Thymus (tissue), 14 donors: Measurements from ENCODE around the gene ANO6. TPM values are rescaled to one million over a fixed set of nuclear protein-coding genes. Genes with fewer than 3 reads are reported as not detected.
"Not testable (repeated sequence)": the region's sequence is repeated elsewhere in the genome, so short reads cannot be mapped to it uniquely, and the experiment has no call there.

ENCODE experiments used
- DNase-seq, 9 donors: peaks; one replicate each; pipeline ENCODE4 v3.0.0-alpha.2; 2013; ENCODE audit warnings: low spot score in 9 of 9, low read depth in 6 of 9, missing footprints in 1 of 9
- H3K27ac ChIP-seq, 2 donors: one replicate each; pipeline ENCODE4 v1.5.1; 2013; ENCODE audit warnings: control low read depth in 1 of 2, low read depth in 1 of 2, low read length in 1 of 2, mild to moderate bottlenecking in 1 of 2, moderate library complexity in 1 of 2
- H3K27me3 ChIP-seq, 2 donors: one replicate each; pipeline ENCODE4 v1.5.1; 2013; ENCODE audit warnings: low read length in 1 of 2; ENCODE audit not compliant: control insufficient read depth in 2 of 2, insufficient read depth in 1 of 2
- H3K36me3 ChIP-seq, 2 donors: one replicate each; pipeline ENCODE4 v1.5.1; 2013; ENCODE audit warnings: low read length in 1 of 2, mild to moderate bottlenecking in 1 of 2, moderate library complexity in 1 of 2; ENCODE audit not compliant: control insufficient read depth in 2 of 2, insufficient read depth in 2 of 2
- H3K4me1 ChIP-seq, 2 donors: one replicate each; pipeline ENCODE4 v1.5.1; 2013; ENCODE audit warnings: low read length in 2 of 2; ENCODE audit not compliant: control insufficient read depth in 2 of 2, insufficient read depth in 2 of 2
- H3K4me3 ChIP-seq, 2 donors: one replicate each; pipeline ENCODE4 v1.5.1; 2013; ENCODE audit warnings: low read length in 2 of 2, control low read depth in 1 of 2, mild to moderate bottlenecking in 1 of 2
- H3K9me3 ChIP-seq, 2 donors: one replicate each; pipeline ENCODE4 v1.5.1; 2013; ENCODE audit warnings: low read length in 1 of 2, mild to moderate bottlenecking in 1 of 2; ENCODE audit not compliant: control insufficient read depth in 2 of 2, insufficient read depth in 1 of 2
- WGBS: extraction: QIAGEN DNeasy Blood & Tissue Kit; methylation state at CpG from one replicate; pipeline ENCODE4 v1.1.7; 2013; 5-methylcytosine and 5-hydroxymethylcytosine counted together
- long read RNA-seq, 10 donors: transcript quantifications; one replicate each; lab custom pipeline, GENCODE V29; 2026
- polyA plus RNA-seq: library from polyadenylated mRNA; stranded (reverse); fragments of 200-250 nt; gene quantifications from one replicate; pipeline ENCODE4 v1.2.3, GENCODE V29; 2013
- total RNA-seq: library from RNA; stranded (reverse); fragments of 120-200 nt; gene quantifications from one replicate; pipeline ENCODE4 v1.2.4, GENCODE V29; 2013
- donor health status: healthy.

The ANO6 gene, protein sequence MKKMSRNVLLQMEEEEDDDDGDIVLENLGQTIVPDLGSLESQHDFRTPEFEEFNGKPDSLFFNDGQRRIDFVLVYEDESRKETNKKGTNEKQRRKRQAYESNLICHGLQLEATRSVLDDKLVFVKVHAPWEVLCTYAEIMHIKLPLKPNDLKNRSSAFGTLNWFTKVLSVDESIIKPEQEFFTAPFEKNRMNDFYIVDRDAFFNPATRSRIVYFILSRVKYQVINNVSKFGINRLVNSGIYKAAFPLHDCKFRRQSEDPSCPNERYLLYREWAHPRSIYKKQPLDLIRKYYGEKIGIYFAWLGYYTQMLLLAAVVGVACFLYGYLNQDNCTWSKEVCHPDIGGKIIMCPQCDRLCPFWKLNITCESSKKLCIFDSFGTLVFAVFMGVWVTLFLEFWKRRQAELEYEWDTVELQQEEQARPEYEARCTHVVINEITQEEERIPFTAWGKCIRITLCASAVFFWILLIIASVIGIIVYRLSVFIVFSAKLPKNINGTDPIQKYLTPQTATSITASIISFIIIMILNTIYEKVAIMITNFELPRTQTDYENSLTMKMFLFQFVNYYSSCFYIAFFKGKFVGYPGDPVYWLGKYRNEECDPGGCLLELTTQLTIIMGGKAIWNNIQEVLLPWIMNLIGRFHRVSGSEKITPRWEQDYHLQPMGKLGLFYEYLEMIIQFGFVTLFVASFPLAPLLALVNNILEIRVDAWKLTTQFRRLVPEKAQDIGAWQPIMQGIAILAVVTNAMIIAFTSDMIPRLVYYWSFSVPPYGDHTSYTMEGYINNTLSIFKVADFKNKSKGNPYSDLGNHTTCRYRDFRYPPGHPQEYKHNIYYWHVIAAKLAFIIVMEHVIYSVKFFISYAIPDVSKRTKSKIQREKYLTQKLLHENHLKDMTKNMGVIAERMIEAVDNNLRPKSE
- total RNA-seq (33.1 TPM), polyA plus RNA-seq (11.6 TPM)
- long read RNA-seq, donor 1, full-length matches to known transcripts, result 2 of 2 reads
- long read RNA-seq, donor 1, partial matches to known transcripts, result 0 of 2 reads
- long read RNA-seq, donor 1, other reads (novel, unspliced or antisense), result 0 of 2 reads
- long read RNA-seq, donor 2, result 0 reads
- long read RNA-seq, donor 3, full-length matches to known transcripts, result 5 of 5 reads
- long read RNA-seq, donor 3, partial matches to known transcripts, result 0 of 5 reads
- long read RNA-seq, donor 3, other reads (novel, unspliced or antisense), result 0 of 5 reads
- long read RNA-seq, donor 4, full-length matches to known transcripts, result 4 of 4 reads
- long read RNA-seq, donor 4, partial matches to known transcripts, result 0 of 4 reads
- long read RNA-seq, donor 4, other reads (novel, unspliced or antisense), result 0 of 4 reads
- long read RNA-seq, donor 5, full-length matches to known transcripts, result 4 of 4 reads
- long read RNA-seq, donor 5, partial matches to known transcripts, result 0 of 4 reads
- long read RNA-seq, donor 5, other reads (novel, unspliced or antisense), result 0 of 4 reads
- long read RNA-seq, donor 6, result 0 reads
- long read RNA-seq, donor 7, full-length matches to known transcripts, result 4 of 4 reads
- long read RNA-seq, donor 7, partial matches to known transcripts, result 0 of 4 reads
- long read RNA-seq, donor 7, other reads (novel, unspliced or antisense), result 0 of 4 reads
- long read RNA-seq, donor 8, full-length matches to known transcripts, result 2 of 2 reads
- long read RNA-seq, donor 8, partial matches to known transcripts, result 0 of 2 reads
- long read RNA-seq, donor 8, other reads (novel, unspliced or antisense), result 0 of 2 reads
- long read RNA-seq, donor 9, full-length matches to known transcripts, result 5 of 5 reads
- long read RNA-seq, donor 9, partial matches to known transcripts, result 0 of 5 reads
- long read RNA-seq, donor 9, other reads (novel, unspliced or antisense), result 0 of 5 reads
- long read RNA-seq, donor 10, full-length matches to known transcripts, result 5 of 5 reads
- long read RNA-seq, donor 10, partial matches to known transcripts, result 0 of 5 reads
- long read RNA-seq, donor 10, other reads (novel, unspliced or antisense), result 0 of 5 reads

- Histone ChIP-seq H3K9me3 (no peaks in the 10 kb centered on the region), H3K4me1 (peaks cover 19 to 23% of the 10 kb centered on the region in 2 donors), H3K27me3 (no peaks in the 10 kb centered on the region), H3K36me3 (peaks cover 0 to 4% of the 10 kb centered on the region in 2 donors), H3K27ac (peak within 1 kb of the TSS; percentile 95 to 96), H3K4me3 (peak within 1 kb of the TSS; percentile 79 to 98)
- WGBS, result under 1% methylated on average over 62 of the region's 62 CpGs
- peak; percentile 62 to 92 (median 83) for DNase-seq
These were observed at the start of gene ANO6 for GRCh38 chr12:45215419-45216229. Gene ANO6 (plus strand): TSS chr12:45216095. CDS start chr12:45216322, 227 bp downstream.

DNA sequence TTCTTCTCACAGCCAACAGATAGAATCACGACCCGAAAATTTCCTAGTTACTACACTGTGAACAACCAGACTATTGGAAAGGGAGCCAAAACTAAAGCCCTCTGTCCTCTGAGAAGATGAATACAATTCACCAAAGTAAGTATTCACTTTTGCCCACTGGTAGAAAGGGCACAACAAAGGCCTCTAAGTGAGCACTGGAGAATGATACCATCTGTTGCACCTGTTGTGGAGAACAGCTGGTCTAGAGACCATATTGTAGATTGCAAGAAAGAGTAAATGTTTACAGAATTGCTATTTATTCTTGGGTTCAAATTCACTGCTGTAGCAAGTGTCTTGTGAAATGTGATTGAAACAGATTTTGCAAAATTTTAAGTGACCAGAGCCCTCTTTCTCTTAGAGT lies 46.9 kb upstream of the ANO6 start:
- WGBS, result 96% methylated on average over 2 of the region's 2 CpGs
- Histone ChIP-seq H3K27ac (no peak overlapping the region), H3K4me3 (no peak overlapping the region), H3K27me3 (no peaks in the 10 kb centered on the region), H3K9me3 (no peaks in the 10 kb centered on the region), H3K4me1 (peaks cover 0 to 4% of the 10 kb centered on the region in 2 donors), H3K36me3 (no peaks in the 10 kb centered on the region)
- DNase-seq, result peak in 6 of 9 donors; percentile 21 to 76 (median 43)

DNA sequence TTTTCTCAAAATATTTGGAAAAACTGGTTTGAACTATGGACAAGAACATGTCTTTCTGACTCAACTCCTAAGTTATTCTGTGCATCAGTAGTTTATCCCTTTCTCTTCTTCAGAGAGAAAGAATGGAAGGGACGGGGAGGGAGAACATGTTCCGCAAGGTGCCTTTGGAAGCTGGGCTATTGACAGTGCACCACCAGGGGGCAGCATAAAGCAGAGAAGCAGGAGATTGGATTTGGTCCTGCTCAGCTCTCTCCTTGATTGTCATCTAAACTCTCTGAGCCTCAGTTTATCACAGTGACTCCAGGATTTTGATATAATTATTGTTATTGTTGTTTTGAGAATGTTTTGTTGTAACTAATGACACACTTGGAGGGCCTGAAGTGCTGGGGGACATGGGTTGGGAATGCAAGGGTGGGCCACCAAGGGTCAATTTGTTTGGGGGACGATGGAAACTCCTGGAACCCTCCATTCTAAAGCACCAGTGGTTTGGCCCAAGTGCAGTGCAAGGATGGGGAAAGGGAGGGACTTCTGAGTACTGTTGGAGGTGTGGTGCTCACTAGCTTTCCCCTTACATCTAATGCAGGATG lies 45.3 kb upstream of the ANO6 start:
- Histone ChIP-seq H3K4me1 (peaks cover 0 to 4% of the 10 kb centered on the region in 2 donors), H3K9me3 (peaks cover 0 to 3% of the 10 kb centered on the region in 2 donors), H3K4me3 (no peak overlapping the region), H3K27ac (no peak overlapping the region), H3K27me3 (no peaks in the 10 kb centered on the region), H3K36me3 (peaks cover 3 to 10% of the 10 kb centered on the region in 2 donors)
- DNase-seq, result peak; percentile 54 to 89 (median 72)
- WGBS, result 65% methylated on average over 3 of the region's 3 CpGs

DNA sequence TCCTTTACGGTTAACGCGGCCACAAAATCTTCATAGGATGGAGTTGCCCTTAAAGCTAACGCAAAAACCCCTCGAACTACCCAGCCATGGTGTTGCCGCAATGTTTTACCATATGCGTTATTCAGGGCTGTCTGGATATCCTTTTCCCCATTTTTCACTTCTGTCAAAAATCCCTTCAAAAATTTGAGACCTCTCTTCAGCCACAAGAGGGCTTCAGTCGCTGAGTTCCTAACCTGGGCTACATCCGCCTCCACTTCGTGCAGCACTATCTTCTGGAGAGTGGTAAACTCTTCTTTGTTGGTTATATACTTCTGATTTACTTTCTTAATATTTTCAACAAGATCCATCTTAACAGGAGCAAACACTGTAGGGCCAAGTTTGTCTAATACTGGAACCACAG lies 42.6 kb upstream of the ANO6 start:
- not testable (repeated sequence) for H3K27me3 ChIP-seq, DNase-seq, H3K4me3 ChIP-seq, H3K27ac ChIP-seq, H3K4me1 ChIP-seq
- Histone ChIP-seq H3K9me3 (peaks cover 1 to 21% of the 10 kb centered on the region in 2 donors), H3K36me3 (peaks cover 3 to 20% of the 10 kb centered on the region in 2 donors)
- WGBS, result 96% methylated on average over 10 of the region's 10 CpGs

DNA sequence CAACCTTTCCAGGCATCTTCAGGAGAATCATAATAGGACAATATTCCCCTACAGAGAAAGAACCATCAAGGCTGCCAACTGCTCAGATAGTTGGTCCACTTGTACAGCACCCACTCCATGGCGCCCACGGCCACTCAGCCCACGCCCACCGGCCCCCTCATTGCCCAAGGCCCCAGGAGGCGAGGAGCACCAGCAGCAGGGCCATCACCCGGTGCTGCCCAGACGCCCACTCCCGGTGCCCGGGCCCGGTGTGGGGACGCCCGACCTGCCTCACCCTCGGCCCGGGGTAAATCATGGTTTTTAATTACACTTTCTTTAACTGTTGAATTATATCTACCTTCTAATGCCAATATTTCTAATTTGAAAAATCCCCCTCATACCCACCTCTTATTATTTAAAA lies 41.3 kb upstream of the ANO6 start:
- Histone ChIP-seq H3K36me3 (peaks cover 3 to 20% of the 10 kb centered on the region in 2 donors), H3K4me3 (no peak overlapping the region), H3K27ac (no peak overlapping the region), H3K27me3 (no peaks in the 10 kb centered on the region), H3K4me1 (no peaks in the 10 kb centered on the region), H3K9me3 (peaks cover 4 to 24% of the 10 kb centered on the region in 2 donors)
- WGBS, result 98% methylated on average over 14 of the region's 14 CpGs
- DNase-seq, result no peak

DNA sequence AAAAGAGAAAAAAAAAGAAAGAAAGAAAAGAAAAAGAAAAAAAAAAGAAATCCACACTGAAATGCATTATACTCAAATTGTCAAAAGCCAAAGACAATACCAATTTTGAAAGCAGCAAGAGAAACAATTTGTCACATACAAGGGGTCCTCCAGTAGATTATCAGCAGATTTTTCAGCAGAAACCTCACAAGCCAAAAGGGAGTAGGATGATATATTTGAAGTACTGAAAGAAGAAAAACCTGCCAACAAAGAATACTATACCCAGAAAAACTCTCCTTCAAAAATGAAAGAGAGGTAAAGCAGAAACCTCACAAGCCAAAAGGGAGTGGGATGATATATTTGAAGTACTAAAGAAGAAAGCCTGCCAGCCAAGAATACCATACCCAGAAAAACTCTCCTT lies 37.1 kb upstream of the ANO6 start:
- Histone ChIP-seq H3K27me3 (no peaks in the 10 kb centered on the region), H3K4me3 (no peak overlapping the region), H3K27ac (no peak overlapping the region)

GRCh38 chr12:45182511-45182910 lies 33.4 kb upstream of the ANO6 start:
- DNase-seq, result no peak
- H3K4me3 ChIP-seq, result no peak overlapping the region
- no peaks in the 10 kb centered on the region for H3K4me1 ChIP-seq
- peaks cover 3 to 6% of the 10 kb centered on the region in 2 donors for H3K9me3 ChIP-seq
- peaks cover 2% of the 10 kb centered on the region in 2 donors for H3K36me3 ChIP-seq
- no peak overlapping the region for H3K27ac ChIP-seq
- H3K27me3 ChIP-seq, result no peaks in the 10 kb centered on the region

More for the DNA sequence above, 37.1 kb upstream of the ANO6 start:
- Histone ChIP-seq H3K9me3 (peaks cover 4 to 24% of the 10 kb centered on the region in 2 donors), H3K36me3 (peaks cover 3 to 20% of the 10 kb centered on the region in 2 donors), H3K4me1 (no peaks in the 10 kb centered on the region)
- DNase-seq, result no peak
